GM03348 (cell line): ENCODE results near the gene C1QTNF8.

Experiments
- DNase-seq: peaks from one replicate; pipeline ENCODE4 v3.0.0; 2012; ENCODE audit warnings: low spot score

Gene C1QTNF8

DNA sequence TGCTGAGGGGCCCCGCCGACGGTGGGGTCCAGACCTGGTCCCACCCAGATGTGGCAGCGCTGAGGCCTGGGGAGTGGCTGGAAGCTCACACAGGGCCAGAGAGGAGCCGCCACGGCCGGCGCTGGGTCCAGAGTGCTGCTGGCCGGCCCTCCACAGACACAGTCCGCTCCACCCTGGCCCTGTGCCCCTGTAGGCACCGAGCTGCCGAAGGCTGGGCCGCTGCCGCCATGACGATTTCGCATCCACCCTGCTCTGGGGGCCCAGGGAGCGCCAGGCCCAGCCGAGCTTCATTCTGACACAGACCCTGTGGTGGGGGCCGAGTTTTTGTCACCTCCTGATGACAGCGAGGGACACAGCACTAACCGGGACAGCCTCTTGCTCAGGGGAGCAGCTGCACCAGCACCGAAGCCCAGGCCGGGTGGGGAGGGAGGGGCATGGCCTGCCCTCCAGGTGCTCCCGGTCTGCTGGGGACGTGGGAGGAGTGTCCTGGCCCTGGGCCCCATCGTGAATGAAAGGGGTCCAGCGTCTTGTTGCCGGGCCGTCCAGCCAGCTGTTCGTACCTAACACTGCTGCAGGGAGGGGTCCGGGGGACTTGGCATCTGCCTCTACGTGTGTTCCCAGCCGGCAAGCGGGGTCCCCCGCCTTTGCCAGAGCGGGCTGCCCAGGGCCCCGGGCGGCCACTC lies 50.6 kb downstream of the C1QTNF8 start:
- no peak for DNase-seq

DNA sequence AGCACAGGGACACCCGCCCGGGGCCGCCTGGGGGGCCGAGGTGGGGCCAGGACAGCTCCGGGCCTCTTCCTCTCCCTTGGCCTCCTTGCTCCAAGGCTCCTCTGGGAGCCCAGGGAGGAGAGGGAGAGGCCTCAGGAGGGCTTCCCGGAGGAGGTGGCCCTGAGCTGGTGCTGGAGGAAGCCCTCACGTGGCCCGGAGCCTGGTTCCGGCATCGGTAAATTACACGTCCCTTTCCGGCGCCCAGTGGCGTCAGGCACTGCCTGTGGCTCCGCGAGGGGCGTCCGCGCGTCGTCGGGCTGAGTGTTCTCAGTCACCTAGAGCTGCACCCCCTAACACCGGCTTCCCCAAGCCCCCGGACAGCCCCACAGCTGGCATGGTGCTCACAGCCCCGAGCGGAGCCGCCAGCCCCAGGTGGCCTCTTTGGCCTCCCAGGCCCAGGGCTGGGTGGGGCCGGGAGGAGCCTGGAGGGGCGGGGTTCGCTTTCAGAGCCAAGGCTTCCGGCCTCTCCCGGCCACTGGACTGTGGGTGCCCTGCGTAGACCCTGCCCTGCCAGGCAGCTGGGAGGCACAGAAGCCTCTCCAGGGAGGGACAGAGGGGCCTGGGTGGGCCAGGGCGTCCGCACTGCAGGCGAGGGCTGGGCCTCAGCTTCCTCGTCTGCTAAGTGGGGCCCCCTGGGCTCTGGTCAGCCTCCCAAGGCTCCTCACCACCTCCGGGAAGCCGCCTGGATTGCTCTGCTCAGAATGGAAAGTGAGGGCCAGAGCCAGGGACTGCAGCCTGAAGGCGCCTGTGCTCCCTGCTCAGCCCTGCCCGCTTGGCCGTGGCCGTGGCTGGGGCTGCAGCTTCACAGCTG lies 51.4 kb downstream of the C1QTNF8 start:
- no peak for DNase-seq

DNA sequence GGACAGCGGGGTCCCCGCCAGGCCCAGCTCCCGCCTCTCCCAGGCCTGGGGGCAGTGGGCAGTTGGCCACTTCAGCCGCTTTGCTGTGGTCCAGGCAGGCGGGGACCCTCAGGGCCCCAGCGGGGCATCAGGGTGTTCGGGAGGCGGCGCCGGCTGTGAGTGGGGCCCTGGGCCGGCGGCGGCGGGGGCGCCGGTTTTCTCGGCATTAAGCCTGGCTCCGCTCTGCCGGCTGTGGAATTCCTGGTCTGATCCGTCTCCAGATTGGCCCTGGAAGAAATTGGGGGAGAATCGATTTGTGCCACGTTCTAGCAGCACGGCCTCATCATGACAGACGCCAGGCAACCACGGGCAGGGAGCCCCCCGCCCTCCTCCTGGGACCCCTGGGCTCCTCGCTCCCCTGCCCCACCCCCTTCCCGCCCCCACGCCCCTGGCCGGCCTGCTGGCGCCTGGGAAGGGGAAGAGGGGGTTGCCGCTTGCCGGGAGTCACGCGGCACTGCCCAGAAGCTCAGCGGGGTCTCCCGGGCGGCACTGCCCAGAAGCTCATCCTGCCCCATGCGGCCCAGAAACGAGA lies 52.1 kb downstream of the C1QTNF8 start:
- DNase-seq, result no peak

DNA sequence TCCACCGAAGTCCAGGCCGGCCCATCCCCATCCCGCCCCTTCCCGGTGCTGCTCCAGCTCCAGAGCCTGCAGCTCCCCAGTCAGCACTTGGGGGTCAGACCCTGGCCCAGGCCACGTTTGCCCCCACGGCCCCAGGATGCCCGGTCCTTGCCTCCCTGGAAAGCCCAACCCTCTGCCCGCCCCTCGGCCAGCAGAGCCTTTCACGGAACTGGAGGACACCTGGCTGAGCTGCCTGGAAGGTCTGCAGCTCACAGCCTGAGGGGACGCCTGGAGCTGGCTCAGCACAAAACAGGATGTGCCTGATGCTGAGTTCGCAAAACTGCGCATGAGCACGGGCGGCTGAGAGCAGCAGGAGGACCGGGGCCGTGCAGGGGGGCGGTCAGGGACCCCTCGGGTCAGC lies 53.2 kb downstream of the C1QTNF8 start:
- no peak for DNase-seq

DNA sequence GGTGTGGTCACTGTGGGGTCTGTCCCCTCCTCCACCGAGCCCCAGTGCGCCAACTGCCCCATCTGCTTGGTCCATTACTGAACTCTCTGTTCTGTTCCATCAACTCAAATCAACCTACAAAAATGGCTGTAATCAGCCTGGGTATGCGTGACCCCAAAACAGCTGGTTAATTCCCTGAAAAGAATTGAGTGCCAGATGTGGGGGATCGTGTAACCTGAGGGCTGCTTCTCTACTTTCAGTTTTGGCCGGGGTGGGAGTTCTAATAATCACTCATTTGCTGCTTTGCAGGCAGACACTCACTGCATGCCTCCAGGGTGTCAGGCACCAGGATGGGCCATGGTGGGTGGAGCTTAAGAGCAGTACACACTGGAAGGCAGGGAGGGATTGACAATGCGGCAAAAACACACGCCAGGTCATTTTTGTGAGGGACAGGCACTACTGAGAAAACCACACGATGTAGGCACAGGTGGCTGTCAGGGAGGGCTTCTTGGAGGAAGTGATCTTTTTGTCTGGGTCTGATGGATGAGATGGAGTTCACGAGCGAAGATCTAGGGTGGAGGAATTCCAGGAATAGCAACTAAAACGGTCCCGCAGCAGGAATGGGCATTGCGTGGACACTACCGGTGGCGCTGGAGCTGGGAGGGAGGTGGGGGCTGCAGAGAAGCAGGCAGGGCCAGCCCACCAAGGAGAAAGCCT lies 53.8 kb downstream of the C1QTNF8 start:
- DNase-seq, result no peak

DNA sequence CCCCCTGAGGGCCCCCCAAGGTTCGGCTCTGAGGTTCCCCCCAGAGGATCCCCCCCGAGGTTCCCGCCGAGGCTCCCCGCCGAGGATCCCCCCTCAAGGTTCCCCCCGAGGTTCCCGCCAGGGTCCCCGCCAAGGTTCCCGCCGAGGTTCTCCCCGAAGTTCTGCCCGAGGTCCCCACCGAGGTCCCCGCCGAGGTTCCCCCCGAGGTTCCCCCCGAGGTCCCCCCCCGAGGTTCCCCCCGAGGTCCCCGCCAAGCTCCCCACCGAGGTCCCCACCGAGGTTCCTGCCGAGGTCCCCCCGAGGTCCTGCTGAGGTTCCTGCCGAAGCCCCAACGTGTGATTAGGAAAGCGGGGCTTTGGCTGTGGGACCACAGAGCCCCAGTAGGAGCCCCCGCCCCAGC lies 55.7 kb downstream of the C1QTNF8 start:
- no peak for DNase-seq

DNA sequence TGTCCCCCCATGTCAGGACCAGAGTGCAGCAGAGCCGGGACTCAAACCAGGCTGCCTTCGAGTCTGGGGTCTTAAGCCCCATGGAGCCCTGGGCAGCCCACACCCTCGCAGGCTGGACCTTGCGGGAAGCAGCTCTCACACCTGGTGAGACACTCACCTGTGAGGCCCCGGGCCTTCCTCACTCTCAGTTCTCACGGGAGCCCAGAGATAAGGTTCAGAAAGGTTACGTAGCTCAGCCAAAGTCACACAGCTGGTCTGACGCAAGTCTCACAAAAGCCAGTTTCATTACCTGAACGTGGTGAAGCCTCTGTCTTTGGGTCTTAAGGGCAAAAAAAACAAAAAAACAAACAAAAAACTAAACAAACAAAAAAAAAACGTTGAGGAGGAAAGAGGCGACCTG lies 56.3 kb downstream of the C1QTNF8 start:
- no peak for DNase-seq

DNA sequence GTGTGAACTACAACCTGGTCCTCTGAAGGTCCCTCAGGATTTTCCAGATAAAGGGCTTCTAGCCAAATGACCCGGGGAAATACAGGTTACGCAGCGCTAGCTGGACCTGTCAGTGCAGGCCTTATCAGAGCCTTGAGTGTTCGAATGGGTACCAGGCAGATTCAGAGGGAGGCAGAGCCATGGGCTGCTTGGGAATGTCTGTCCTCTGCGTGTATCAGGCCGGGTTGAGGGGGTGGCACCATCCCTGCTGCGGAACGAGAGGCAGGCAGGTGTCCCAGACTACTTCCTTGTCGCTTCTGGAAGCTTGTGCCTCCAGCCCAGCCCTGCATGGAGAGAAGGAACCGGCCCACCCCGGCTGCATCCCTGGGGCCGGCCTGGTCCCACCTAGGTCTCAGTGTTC lies 57.1 kb downstream of the C1QTNF8 start:
- no peak for DNase-seq
